ENCODE results near the gene ASB10. TPM values are rescaled to one million over a fixed set of nuclear protein-coding genes. Genes with fewer than 3 reads are reported as not detected.

Gene ASB10
- total RNA-seq, 2 donors from 2014 or later: not detected

- Histone ChIP-seq H3K4me1 (replicated peaks) (no peaks in the 10 kb centered on the region), H3K27me3 (replicated peaks; ENCODE audit: insufficient read depth) (no peaks in the 10 kb centered on the region), H3K9me3 (no peaks in the 10 kb centered on the region), H3K36me3 (no peaks in the 10 kb centered on the region), H3K4me3 (no peak overlapping the region), H3K27ac (no peak overlapping the region)
- DNase-seq (ENCODE audit: low spot score): no peak
- no peak for TF ChIP-seq POLR2AphosphoS5 (IDR thresholded peaks at IDR 0.05)
- no peak for TF ChIP-seq CTCF (IDR thresholded peaks at IDR 0.05)
- TF ChIP-seq POLR2A (IDR thresholded peaks at IDR 0.05): no peak
- WGBS: 84% methylated on average over 2 of the region's 2 CpGs
- intact Hi-C loops (cut with DNase I): loop anchor here (5.0 kb wide), 1 partner anchor 123 kb away; no protein-coding TSS in a partner anchor
Measured at GRCh38 chr7:151178831-151179230, 8.2 kb downstream of the ASB10 start.

GRCh38 chr7:151178236-151178635 is 8.8 kb downstream of the ASB10 start:
- WGBS: 89% methylated on average over 9 of the region's 9 CpGs
- intact Hi-C loops (cut with DNase I): loop anchor here (5.0 kb wide), 1 partner anchor 124 kb away; no protein-coding TSS in a partner anchor
- Histone ChIP-seq H3K27me3 (replicated peaks; ENCODE audit: insufficient read depth) (no peaks in the 10 kb centered on the region), H3K4me1 (replicated peaks) (no peaks in the 10 kb centered on the region), H3K9me3 (no peaks in the 10 kb centered on the region), H3K4me3 (no peak overlapping the region), H3K27ac (no peak overlapping the region), H3K36me3 (no peaks in the 10 kb centered on the region)
- no peak for DNase-seq (ENCODE audit: low spot score)
- TF ChIP-seq CTCF (IDR thresholded peaks at IDR 0.05) (no peak), POLR2AphosphoS5 (IDR thresholded peaks at IDR 0.05) (no peak), POLR2A (IDR thresholded peaks at IDR 0.05) (no peak)

- TF ChIP-seq POLR2A (IDR thresholded peaks at IDR 0.05): no peak
- no peak for TF ChIP-seq CTCF (IDR thresholded peaks at IDR 0.05)
- no peak for TF ChIP-seq POLR2AphosphoS5 (IDR thresholded peaks at IDR 0.05)
- H3K4me3 ChIP-seq: no peak overlapping the region
- WGBS: 94% methylated on average over 1 of the region's 1 CpG
- no peaks in the 10 kb centered on the region for H3K4me1 ChIP-seq (replicated peaks)
- no peak overlapping the region for H3K27ac ChIP-seq
- no peaks in the 10 kb centered on the region for H3K27me3 ChIP-seq (replicated peaks; ENCODE audit: insufficient read depth)
- H3K9me3 ChIP-seq: no peaks in the 10 kb centered on the region
- intact Hi-C loops (cut with DNase I): loop anchor here (5.0 kb wide), 1 partner anchor 125 kb away; no protein-coding TSS in a partner anchor
- DNase-seq (ENCODE audit: low spot score): no peak
- no peaks in the 10 kb centered on the region for H3K36me3 ChIP-seq
Measured at GRCh38 chr7:151177310-151177709, 9.7 kb downstream of the ASB10 start.

GRCh38 chr7:151176401-151176800 is 10.6 kb downstream of the ASB10 start:
- 89% methylated on average over 9 of the region's 9 CpGs for WGBS
- H3K36me3 ChIP-seq: no peaks in the 10 kb centered on the region
- no peaks in the 10 kb centered on the region for H3K27me3 ChIP-seq (replicated peaks; ENCODE audit: insufficient read depth)
- intact Hi-C loops (cut with DNase I): loop anchor here (5.0 kb wide), 1 partner anchor 126 kb away; no protein-coding TSS in a partner anchor
- H3K4me1 ChIP-seq (replicated peaks): no peaks in the 10 kb centered on the region
- no peak overlapping the region for H3K4me3 ChIP-seq
- H3K9me3 ChIP-seq: no peaks in the 10 kb centered on the region
- no peak overlapping the region for H3K27ac ChIP-seq
- TF ChIP-seq POLR2AphosphoS5 (IDR thresholded peaks at IDR 0.05) (no peak), POLR2A (IDR thresholded peaks at IDR 0.05) (no peak), CTCF (IDR thresholded peaks at IDR 0.05) (no peak)
- no peak for DNase-seq (ENCODE audit: low spot score)

- Histone ChIP-seq H3K9me3 (no peaks in the 10 kb centered on the region), H3K27ac (no peak overlapping the region), H3K27me3 (replicated peaks; ENCODE audit: insufficient read depth) (no peaks in the 10 kb centered on the region), H3K4me1 (replicated peaks) (no peaks in the 10 kb centered on the region), H3K36me3 (no peaks in the 10 kb centered on the region), H3K4me3 (no peak overlapping the region)
- WGBS: 70% methylated on average over 23 of the region's 23 CpGs
- TF ChIP-seq POLR2AphosphoS5 (IDR thresholded peaks at IDR 0.05) (no peak), POLR2A (IDR thresholded peaks at IDR 0.05) (no peak)
- no peak for DNase-seq (ENCODE audit: low spot score)
- intact Hi-C loops (cut with DNase I): loop anchor here (5.0 kb wide), 1 partner anchor 126 kb away; no protein-coding TSS in a partner anchor
Measured at GRCh38 chr7:151175793-151176311, 11.2 kb downstream of the ASB10 start.

Measured in prostate gland (tissue), 2 donors.